Right kidney (tissue), 1 donor: Measurements from ENCODE around the gene ANKRD44.
"Not testable (repeated sequence)": the region's sequence is repeated elsewhere in the genome, so short reads cannot be mapped to it uniquely, and the experiment has no call there.

Experiments used
- DNase-seq: peaks from one replicate; pipeline ENCODE4 v3.0.0-alpha.2; 2016

The ANKRD44 gene

GRCh38 chr2:197071790-197072436, 238.7 kb downstream of the ANKRD44 start:
- no peak for DNase-seq

GRCh38 chr2:197071213-197071612, 239.4 kb downstream of the ANKRD44 start:
- no peak for DNase-seq

- DNase-seq, result no peak
Measured at GRCh38 chr2:197069958-197070357, 240.6 kb downstream of the ANKRD44 start.

- not testable (repeated sequence) for DNase-seq
Measured at GRCh38 chr2:197062574-197062973, 248.0 kb downstream of the ANKRD44 start.

GRCh38 chr2:197059477-197059876, 251.1 kb downstream of the ANKRD44 start:
- no peak for DNase-seq

GRCh38 chr2:197058777-197059300, 251.7 kb downstream of the ANKRD44 start:
- no peak for DNase-seq

- no peak for DNase-seq
Measured at GRCh38 chr2:197057959-197058358, 252.6 kb downstream of the ANKRD44 start.

- DNase-seq, result no peak
Measured at GRCh38 chr2:197055045-197055444, 255.5 kb downstream of the ANKRD44 start.

DNA sequence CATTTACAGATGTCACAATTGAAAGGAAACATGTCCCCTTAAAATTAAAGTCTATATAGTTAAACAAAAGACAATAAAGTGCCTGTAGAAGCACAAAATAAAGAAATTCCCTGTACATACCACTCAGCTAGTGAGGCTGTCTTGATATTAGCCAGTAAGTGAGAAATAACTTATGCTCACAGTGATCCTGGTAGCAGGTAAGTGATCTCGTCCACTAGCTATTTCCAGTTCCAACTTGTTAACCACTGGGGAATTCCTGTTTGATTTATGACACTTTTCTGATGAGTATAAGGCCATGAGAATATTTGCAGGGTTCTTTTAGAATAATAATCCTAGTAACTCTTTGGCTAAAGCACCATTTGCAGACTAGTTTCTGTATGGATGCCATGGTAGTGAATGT, 256.1 kb downstream of the ANKRD44 start:
- DNase-seq, result no peak

DNA sequence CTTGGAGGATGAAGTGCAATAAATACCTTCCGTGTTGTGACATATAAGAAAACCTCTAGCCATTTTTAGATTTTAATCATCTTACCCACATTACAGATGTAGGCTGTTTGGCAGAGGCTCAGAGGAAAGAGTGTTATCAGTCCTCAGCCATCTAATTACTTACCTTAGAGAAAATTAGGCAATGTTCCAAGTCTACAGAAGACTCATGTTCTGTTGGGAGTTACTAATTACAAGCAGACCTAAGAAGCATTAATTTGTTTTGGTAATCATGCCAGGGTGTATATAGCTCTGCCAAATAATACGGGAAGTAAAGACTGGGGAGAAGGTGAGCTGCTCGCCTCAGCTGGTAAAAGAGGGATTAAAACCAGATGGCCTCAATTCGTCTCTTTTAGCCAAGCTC, 258.2 kb downstream of the ANKRD44 start:
- DNase-seq, result no peak

DNA sequence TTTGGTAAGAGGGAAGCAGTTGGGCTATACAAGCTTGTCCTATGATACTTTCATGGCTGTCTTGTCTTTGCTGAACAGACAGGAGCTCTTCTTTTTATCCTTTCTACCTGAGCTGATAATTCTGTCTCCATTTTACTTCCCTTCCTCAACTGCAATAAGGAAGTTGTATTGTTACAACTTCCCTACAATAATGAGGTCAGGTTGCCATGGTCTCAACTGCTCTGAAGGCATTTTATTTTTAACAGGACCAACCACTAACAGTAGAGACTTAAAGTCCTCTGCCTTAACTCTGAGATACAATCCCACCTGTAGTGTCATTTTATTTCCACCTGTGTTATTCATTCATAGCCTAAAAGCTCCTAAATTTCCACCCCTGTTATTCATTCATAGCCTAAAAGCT, 265.5 kb downstream of the ANKRD44 start:
- no peak for DNase-seq

DNA sequence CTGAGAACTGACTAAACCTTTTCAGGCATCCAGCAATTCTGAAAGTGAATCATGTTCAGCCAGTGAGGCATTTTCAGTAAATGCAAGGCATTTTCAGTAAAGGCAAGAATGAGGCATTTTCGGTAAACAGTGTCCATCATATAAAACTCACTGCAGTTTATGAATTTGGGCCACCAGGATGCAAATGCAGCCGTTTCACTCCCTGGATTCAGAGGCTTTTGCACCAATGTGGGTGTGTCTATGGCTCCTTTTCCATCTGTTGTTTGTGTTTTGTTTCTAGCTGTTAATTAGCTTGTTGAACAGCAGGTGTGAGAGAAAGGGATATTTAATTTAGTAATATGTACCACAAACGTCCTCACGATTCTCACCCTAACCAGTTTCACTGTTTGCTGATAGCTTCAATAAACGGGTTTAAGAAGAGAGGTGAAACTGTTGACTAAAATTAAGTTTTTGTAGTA, 267.8 kb downstream of the ANKRD44 start:
- no peak for DNase-seq

DNA sequence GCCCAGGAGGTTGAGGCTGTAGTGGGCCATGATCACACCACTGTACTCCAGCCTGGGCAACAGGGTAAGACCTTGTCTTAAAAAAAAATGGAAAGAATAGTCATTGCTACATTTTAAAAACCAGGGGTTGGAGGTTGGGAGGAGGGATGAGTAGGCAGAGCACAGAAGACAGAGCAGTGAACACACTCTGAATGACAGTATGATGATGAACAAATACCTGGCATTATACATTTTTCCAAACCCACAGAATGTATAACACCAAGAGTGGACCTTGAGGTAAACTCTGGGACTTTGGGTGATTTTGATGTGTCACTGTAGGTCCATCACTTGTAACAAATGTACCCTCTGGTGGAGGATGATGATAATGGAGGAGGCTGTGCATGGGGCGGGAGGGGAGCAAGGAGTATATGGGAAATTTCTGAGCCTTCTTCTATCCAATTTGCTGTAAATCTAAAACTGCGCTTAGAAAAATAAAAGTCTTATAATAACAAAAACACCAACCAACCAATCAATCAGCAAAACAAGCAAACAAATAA, 272.6 kb downstream of the ANKRD44 start:
- no peak for DNase-seq

GRCh38 chr2:197035002-197035401, 275.6 kb downstream of the ANKRD44 start:
- DNase-seq, result no peak

DNA sequence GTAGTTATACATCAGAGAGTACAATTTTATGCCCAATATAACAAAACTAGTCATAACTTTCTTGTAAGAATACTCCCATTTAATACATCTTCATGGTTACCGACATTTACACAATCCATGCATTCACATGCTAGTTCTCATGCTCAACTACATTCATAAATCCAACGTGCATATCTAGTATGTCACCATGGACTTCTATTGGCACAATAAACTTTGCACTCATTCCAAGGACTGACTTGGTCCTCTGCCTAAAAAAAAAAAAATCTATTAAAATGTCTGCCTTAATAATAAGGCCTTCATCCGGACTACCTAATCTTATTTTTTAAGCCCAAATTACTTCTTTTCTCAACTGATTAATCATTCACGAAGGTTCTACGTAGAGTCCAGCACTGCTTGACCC, 276.3 kb downstream of the ANKRD44 start:
- no peak for DNase-seq

GRCh38 chr2:197033222-197033621, 277.4 kb downstream of the ANKRD44 start:
- DNase-seq, result no peak

DNA sequence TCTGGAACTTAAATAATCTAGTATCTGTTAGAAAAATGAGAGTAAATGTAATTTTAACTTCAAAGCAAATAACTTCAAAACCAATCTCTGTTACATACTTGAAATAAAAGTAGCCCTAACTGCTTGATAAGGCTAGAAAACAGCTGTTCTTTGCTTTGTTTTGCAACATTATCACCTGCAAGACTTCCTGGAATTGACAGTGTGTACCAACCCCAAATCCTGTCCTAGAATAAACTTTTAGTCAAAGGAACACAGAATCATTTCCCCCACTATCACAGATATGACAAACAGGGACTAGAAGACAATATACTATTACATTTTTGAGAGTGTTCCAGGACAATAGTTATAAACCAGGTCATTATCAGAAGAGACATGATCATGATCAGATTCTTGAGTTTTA, 278.8 kb downstream of the ANKRD44 start:
- DNase-seq, result no peak

- no peak for DNase-seq
Measured at GRCh38 chr2:197030090-197030489, 280.5 kb downstream of the ANKRD44 start.

DNA sequence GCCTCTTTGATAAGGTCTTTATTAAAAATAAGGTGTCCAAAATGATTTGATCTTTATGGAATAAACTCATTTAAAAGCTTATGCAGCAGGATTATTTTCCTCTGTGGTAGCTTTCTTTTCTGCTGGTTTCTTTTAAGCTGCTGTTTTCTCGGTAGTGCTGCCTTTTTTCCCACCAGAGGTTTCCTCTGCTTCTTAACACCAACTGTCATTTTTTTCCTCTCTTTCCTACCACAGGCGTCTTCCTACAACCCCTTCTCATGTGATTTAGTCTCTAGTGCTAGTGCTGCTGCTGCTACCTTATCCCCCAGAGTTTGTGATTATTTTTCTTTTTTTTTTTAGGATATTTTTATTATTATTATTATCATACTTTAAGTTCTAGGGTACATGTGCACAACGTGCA, 281.9 kb downstream of the ANKRD44 start:
- no peak for DNase-seq

GRCh38 chr2:197028230-197028629, 282.4 kb downstream of the ANKRD44 start:
- DNase-seq, result no peak

- DNase-seq, result no peak
Measured at GRCh38 chr2:197024206-197024605, 286.4 kb downstream of the ANKRD44 start.

GRCh38 chr2:197020921-197021320, 289.7 kb downstream of the ANKRD44 start:
- DNase-seq, result not testable (repeated sequence)

DNA sequence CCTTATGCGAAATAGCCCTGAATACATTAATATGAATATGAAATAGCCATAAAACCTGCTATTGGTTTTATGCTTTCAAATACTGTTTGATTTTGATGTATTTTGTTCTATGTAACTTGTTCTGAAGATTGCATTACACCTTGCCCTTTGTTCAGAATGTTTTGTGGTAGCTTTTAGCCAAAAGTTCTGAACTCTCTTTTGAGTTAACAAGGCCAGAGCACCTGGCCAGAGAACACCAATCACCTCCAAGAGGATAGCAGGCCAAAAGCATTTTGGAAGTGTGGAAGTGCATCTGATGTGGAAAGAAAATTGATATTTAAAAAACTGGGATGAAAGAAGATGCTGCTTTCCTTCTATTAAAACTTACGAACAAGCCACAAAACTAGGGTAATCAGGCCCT, 297.5 kb downstream of the ANKRD44 start:
- no peak for DNase-seq
